HG02884 (cell line): ENCODE measurements around the gene LFNG.
"Not testable (repeated sequence)": the region's sequence is repeated elsewhere in the genome, so short reads cannot be mapped to it uniquely, and the experiment has no call there.

Experiments
- ATAC-seq: cut with Tn5 transposase; IDR thresholded peaks from one replicate; pipeline ENCODE4 v1.9.1; 2021; ENCODE audit warnings: mild to moderate bottlenecking, moderate library complexity; ENCODE audit not compliant: unreplicated experiment

The LFNG gene

DNA sequence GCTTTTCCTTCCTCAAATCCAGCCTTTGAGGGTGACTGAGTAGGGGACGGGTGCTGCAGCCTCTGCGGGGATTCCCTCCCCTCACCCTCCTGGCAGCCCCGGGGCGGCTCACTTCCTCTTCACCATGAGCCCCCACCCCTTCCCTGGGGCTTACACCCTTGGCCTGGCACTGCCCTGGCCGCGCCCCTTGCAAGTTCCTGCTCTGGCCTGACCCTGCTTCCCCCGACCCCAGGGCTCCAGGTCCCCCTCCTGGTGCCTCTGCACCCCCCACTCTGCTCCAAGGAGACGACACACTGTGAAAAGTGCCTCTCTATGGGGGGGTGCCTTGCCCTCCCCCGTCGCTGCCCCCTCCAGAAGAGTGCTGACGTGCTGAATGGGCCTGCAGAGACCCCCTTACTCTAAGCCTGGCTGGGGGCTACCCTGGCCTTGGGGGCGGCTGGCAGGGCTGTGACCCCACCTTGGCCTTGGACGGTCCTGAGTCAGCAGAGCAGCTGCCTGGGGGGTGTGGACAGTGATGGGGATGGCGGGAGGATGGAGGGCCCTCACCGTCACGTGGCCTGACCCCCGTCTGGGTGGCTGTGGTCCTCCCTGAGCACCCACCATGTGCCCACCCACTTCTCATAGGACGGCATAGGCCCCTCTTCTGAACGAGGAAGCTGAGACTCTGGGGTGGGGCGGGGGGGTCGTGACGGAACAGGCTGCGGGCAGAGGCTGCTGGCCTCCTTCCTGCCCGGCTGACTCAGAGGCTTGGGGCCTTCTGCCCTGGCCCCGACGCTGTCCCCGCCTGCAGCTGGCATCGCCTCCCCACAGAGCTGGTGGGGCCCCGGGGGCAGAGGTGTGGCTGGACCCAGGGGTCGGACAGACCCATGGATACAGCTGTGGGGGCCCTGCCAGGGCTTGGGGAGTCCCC is 9.8 kb downstream of the LFNG start:
- ATAC-seq, result peak; percentile 40

DNA sequence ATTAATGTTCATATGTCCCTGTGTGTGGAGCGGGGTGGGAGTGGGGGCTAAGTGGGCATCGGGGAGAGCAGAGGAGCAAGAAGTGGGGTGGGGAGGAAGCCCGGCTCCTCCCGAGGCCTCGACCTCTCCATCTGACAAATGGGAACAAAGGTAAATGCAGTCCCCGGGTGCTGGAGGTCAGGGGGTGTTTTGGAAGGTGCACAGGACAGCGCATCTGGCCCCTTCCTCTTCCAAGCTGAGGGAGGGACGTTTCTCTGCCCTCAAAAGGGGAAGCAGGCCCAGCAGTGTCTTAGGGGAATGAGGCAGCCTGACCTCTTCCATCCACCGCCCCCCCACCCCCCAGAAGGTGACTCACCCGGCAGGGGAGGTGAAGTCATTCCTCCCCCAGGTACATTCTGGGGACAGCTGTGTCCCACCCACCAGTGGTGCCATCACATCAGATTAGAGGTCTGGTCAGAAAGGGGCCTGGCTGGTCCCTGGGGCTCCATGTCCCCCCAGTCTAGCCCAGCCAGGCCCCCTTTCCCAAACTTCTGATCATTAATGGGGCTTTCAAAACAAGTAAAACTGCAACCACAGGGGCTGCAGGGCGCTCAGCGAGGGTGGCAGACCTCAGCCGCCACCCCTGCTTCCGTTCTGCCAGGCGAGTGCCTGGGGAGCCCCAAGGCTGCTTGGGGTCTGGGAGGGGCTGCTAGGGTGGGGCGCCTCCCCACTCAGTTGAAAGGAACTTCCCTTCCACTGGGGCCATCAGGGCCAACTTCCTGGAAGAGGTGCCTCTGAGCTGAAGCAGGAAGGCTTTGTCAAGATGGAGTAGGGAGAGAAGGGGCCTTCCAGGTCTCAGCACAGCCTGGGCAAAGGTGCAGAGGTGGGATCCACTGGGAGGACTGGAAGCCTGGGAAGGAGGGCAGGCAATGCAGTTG is 10.8 kb downstream of the LFNG start:
- no peak for ATAC-seq

- ATAC-seq, result not testable (repeated sequence)
Measured at GRCh38 chr7:2530994-2531795, 11.6 kb downstream of the LFNG start.

GRCh38 chr7:2531796-2532110 is 12.2 kb downstream of the LFNG start:
- ATAC-seq, result not testable (repeated sequence)

DNA sequence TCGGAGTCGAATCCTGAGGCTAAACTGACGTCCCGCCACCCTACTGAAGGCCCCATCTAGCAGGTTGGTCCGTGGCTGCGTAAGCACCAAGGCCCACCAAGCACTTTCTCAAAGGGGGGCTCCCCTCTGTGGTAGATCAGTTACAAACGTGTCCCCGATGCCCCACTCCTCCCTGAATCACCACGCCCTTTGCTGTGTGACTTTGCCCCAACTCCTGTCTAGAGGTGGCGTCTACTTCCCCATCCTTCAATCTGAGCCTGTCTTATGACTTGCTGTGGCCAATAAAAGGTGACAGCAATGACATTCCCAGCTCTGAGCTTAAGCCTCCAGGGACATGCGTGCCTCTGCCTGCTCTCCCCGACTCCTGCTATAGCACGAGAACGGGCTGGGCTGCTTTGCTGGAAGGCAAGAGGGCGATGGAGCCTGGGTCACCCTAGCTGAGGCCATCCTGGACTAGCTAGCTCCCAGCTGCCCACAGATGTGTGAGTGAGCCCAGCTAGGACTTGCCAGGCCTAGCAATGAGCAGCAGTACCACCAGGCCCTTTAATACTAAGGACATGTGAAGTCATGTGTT is 12.7 kb downstream of the LFNG start:
- ATAC-seq, result not testable (repeated sequence)

DNA sequence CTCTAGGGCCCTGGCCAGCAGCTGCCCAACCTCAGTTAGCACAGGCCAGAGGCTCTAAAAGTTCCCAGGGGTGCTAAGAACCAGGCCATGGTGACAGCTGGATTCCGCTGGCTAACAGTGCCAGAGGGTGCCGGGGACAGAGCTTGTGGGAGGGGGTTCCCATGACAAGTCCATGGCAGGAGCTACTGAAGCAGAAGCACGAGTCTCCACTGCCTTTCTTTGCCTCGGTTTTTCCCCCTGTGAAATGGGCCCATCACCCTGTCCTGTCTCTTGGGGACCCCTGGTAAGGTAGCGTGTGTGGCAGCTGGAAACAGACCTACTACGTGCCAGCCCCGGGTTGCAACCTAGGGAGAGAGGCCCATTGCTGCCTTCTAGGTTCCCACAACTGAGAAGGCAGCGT is 13.2 kb downstream of the LFNG start:
- not testable (repeated sequence) for ATAC-seq

- not testable (repeated sequence) for ATAC-seq
Measured at GRCh38 chr7:2533566-2533965, 14.0 kb downstream of the LFNG start.

- not testable (repeated sequence) for ATAC-seq
Measured at GRCh38 chr7:2534214-2534613, 14.6 kb downstream of the LFNG start.

DNA sequence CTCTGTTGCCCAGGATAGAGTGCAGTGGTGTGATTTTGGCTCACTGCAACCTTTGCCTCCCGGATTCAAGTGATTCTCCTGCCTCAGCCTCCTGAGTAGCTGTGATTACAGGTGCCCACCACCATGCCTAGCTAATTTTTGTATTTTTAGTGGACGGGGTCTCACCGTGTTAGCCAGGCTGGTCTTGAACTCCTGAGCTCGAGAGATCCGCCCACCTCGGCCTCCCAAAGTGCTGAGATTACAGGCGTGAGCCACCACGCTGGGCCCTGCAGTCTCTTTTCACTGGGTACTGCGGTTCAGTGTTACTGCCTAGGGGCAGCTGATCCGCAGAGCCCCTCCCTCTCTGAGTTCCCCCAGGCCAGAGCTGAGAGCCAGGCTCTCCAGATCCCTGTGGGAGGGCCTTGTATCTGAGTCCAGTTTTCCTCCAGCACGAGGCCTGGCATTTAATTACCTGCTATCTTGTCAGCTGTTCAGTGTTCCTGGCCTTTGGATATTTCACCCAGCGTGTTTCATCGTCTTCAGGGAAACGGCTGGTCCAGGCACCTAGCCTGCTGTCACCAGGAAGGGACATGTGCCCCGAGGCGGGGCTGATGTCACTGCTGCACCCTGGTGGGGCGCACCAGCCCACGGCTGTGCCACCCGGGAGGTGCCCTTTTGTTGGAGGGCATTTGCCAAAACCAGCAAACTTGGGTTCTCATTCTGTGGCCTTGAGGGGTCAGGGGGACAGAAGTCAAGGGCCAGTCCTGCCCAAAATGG is 16.5 kb downstream of the LFNG start:
- ATAC-seq, result not testable (repeated sequence)

- ATAC-seq, result no peak
Measured at GRCh38 chr7:2537981-2538851, 18.6 kb downstream of the LFNG start.

- ATAC-seq, result no peak
Measured at GRCh38 chr7:2539031-2539911, 19.7 kb downstream of the LFNG start.

DNA sequence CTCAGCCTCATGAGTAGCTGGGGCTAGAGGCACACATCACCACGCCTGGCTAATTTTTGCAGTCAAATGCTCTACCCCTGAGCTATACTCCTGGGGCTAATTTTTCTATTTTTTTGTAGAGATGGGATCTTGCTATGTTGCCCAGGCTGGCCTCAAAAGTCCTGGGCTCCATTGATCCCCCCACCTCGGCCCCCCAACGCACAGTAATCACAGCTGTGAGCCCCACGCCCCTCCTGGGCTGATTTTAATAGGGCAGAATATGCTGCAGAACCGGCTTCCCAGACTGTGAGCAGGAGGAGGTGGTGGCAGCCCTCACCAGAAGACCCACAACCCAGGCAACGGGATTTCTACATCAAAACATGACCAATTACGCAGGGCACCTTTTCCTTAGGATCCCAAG is 20.6 kb downstream of the LFNG start:
- ATAC-seq, result no peak

DNA sequence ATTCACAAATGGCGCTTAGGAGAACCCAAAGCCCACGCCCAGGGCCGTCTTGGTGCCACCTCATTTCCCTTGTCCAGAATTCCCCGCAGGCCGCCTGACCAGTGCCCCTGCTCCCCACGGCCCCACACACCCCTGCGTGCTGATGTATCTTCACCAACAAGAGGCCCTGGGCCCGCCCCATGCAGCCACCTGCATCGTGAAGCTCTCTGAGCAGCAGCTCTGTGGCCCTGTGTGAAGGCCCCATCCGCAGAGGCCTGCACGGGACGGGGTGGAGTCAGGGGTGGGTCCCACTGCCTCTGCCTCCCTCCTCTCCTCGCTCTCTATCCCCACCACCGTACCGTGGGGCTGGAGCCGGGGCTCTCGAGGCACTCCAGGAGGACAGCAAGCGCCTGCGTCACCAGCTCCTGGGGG is 21.1 kb downstream of the LFNG start:
- no peak for ATAC-seq

- no peak for ATAC-seq
Measured at GRCh38 chr7:2541291-2542010, 21.9 kb downstream of the LFNG start.

DNA sequence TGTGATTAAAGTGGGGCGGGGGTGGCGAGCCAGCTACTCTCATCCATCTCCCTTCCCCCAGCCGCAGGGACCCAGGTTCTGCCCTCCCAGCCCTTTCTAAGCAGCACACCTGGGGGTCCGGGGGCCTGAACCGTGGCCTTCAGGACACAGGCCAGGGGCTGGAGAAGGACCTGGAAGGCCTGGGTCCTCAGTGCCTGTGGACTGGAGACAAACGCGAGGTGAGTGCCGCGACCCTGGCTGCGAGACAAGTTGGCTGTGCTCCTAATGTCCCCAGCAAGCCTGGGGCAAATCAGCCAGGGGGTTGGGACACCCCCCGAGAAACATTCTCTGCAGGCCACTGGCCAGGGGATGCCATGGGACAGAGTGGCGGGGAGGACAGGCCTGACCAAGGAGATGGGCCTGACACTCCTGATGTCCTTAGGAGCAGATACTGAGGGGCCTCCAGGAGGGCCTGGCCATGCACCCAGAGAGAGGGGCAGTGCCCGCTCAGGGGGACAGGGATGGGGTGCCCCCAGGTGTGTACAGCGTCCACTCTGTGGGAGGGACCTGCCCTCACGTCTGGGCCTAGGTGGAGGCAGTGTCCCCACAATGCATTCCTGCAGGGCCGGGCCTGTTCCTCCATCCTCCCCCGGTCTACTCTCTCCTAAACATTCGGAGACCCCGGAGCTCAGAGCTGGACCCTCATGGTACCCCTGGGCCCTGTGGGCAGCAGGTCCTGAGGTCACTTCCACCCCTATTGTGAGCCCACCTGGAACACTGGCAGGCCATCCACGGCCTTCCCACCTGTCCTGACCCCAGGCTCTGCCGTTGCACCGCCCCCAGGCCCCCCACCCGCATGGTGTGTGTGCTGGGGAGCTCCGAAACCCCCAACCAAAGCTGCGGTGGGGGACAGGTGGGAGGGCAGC is 22.7 kb downstream of the LFNG start:
- no peak for ATAC-seq
